KMS-11 (cell line): ENCODE results near the gene TNFAIP8L2.
"Not testable (repeated sequence)": the region's sequence is repeated elsewhere in the genome, so short reads cannot be mapped to it uniquely, and the experiment has no call there.

ENCODE experiments used
- H2AFZ ChIP-seq: fragments of 200-600 bp; sonication (generic); 2 replicates; pipeline ENCODE4 v1.6.1; 2016; ENCODE audit warnings: antibody characterized with exemption, mixed run types, low read depth
- H3K27ac ChIP-seq: fragments of 200-600 bp; sonication (generic); 2 replicates; pipeline ENCODE4 v1.6.1; 2016; ENCODE audit warnings: mild to moderate bottlenecking, mixed run types
- H3K27me3 ChIP-seq: fragments of 200-600 bp; sonication (generic); 2 replicates; pipeline ENCODE4 v1.6.1; 2017; ENCODE audit warnings: mild to moderate bottlenecking, low read depth, mixed run types, moderate library complexity; ENCODE audit not compliant: insufficient read depth
- H3K36me3 ChIP-seq: fragments of 200-600 bp; sonication (generic); 2 replicates; pipeline ENCODE4 v1.6.1; 2017; ENCODE audit warnings: mild to moderate bottlenecking, mixed run types; ENCODE audit not compliant: insufficient read depth
- H3K4me1 ChIP-seq: fragments of 200-600 bp; sonication (generic); 2 replicates; pipeline ENCODE4 v1.6.1; 2016; ENCODE audit warnings: mild to moderate bottlenecking, low read depth, mixed run types; ENCODE audit not compliant: poor library complexity, severe bottlenecking
- H3K4me2 ChIP-seq: fragments of 200-600 bp; sonication (generic); 2 replicates; pipeline ENCODE4 v1.7.0; 2016; ENCODE audit warnings: mild to moderate bottlenecking, mixed run types
- H3K4me3 ChIP-seq: fragments of 200-600 bp; sonication (generic); IDR thresholded peaks from 2 replicates; pipeline ENCODE4 v1.6.1; 2017; ENCODE audit warnings: low read depth, low read length, mixed read lengths; ENCODE audit not compliant: insufficient read depth
- H3K79me2 ChIP-seq: fragments of 200-600 bp; sonication (generic); 2 replicates; pipeline ENCODE4 v1.6.1; 2016; ENCODE audit warnings: low read depth, mixed run types; ENCODE audit not compliant: insufficient read depth
- H3K9ac ChIP-seq: fragments of 200-600 bp; sonication (generic); 2 replicates; pipeline ENCODE4 v1.6.1; 2016; ENCODE audit warnings: mild to moderate bottlenecking, mixed run types
- H4K20me1 ChIP-seq: fragments of 200-600 bp; sonication (generic); 2 replicates; pipeline ENCODE4 v1.6.1; 2016; ENCODE audit warnings: mild to moderate bottlenecking, mixed run types; ENCODE audit not compliant: insufficient read depth
- TF ChIP-seq, protein P1 (sequence below): fragments of 200-600 bp; sonication (generic); conservative IDR thresholded peaks from 2 replicates; pipeline ENCODE4 v1.6.1; 2017; ENCODE audit warnings: low read depth, mild to moderate bottlenecking, antibody characterized with exemption, low read length, moderate library complexity, mixed read lengths

Gene TNFAIP8L2

GRCh38 chr1:151198254-151199127 lies 42.0 kb downstream of the TNFAIP8L2 start, which contains the start of gene PIP5K1A:
TSS of gene PIP5K1A (plus strand) at chr1:151198552. CDS start at chr1:151198997, 445 bp downstream.
- peaks cover 5% of the 10 kb centered on the region; the same call in 1 of the 2 replicates for H3K36me3 ChIP-seq
- peak within 1 kb of the TSS; percentile 100 for H3K4me3 ChIP-seq
- peaks cover 9% of the 10 kb centered on the region for H3K27me3 ChIP-seq
- peak within 1 kb of the TSS; percentile 84 for H3K9ac ChIP-seq
- H3K27ac ChIP-seq: peak within 1 kb of the TSS; percentile 69
- H4K20me1 ChIP-seq: no peaks in the 10 kb centered on the region
- peak within 1 kb of the TSS; percentile 53 for H2AFZ ChIP-seq
- peaks cover 42% of the 10 kb centered on the region for H3K4me1 ChIP-seq
- H3K4me2 ChIP-seq: peak within 1 kb of the TSS; percentile 75
- TF ChIP-seq, protein P1, sequence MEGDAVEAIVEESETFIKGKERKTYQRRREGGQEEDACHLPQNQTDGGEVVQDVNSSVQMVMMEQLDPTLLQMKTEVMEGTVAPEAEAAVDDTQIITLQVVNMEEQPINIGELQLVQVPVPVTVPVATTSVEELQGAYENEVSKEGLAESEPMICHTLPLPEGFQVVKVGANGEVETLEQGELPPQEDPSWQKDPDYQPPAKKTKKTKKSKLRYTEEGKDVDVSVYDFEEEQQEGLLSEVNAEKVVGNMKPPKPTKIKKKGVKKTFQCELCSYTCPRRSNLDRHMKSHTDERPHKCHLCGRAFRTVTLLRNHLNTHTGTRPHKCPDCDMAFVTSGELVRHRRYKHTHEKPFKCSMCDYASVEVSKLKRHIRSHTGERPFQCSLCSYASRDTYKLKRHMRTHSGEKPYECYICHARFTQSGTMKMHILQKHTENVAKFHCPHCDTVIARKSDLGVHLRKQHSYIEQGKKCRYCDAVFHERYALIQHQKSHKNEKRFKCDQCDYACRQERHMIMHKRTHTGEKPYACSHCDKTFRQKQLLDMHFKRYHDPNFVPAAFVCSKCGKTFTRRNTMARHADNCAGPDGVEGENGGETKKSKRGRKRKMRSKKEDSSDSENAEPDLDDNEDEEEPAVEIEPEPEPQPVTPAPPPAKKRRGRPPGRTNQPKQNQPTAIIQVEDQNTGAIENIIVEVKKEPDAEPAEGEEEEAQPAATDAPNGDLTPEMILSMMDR: no peak
- H3K79me2 ChIP-seq: peaks cover 51% of the 10 kb centered on the region

- Histone ChIP-seq H3K4me1 (peaks cover 46% of the 10 kb centered on the region), H3K27ac (no peak overlapping the region), H2AFZ (no peak overlapping the region), H3K36me3 (peaks cover 5% of the 10 kb centered on the region; the same call in 1 of the 2 replicates), H3K9ac (peak overlapping the region; percentile 84; the same call in 1 of the 2 replicates), H3K4me2 (peak overlapping the region; percentile 75), H4K20me1 (peaks cover 7% of the 10 kb centered on the region; the same call in 1 of the 2 replicates), H3K4me3 (peak overlapping the region; percentile 100), H3K79me2 (peaks cover 66% of the 10 kb centered on the region), H3K27me3 (no peaks in the 10 kb centered on the region; the same call in 1 of the 2 replicates)
- TF ChIP-seq, protein P1: no peak
Observed at GRCh38 chr1:151199873-151200581, 43.6 kb downstream of the TNFAIP8L2 start.

GRCh38 chr1:151205381-151205965 lies 49.0 kb downstream of the TNFAIP8L2 start:
- H3K9ac ChIP-seq, H2AFZ ChIP-seq, H4K20me1 ChIP-seq, H3K27me3 ChIP-seq, H3K4me3 ChIP-seq, H3K4me2 ChIP-seq, H3K27ac ChIP-seq: not testable (repeated sequence)
- H3K36me3 ChIP-seq: peaks cover 23% of the 10 kb centered on the region; the same call in 1 of the 2 replicates
- peaks cover 99% of the 10 kb centered on the region for H3K79me2 ChIP-seq
- peaks cover 21% of the 10 kb centered on the region for H3K4me1 ChIP-seq
